GM21390 (cell line): Measurements from ENCODE around the gene TENM3.
A peak's percentile ranks its signal among the peaks of the same experiment; 100 is the strongest.

Experiments
- ATAC-seq: cut with Tn5 transposase; IDR thresholded peaks from one replicate; pipeline ENCODE4 v1.9.1; 2021; ENCODE audit not compliant: unreplicated experiment

The TENM3 gene

DNA sequence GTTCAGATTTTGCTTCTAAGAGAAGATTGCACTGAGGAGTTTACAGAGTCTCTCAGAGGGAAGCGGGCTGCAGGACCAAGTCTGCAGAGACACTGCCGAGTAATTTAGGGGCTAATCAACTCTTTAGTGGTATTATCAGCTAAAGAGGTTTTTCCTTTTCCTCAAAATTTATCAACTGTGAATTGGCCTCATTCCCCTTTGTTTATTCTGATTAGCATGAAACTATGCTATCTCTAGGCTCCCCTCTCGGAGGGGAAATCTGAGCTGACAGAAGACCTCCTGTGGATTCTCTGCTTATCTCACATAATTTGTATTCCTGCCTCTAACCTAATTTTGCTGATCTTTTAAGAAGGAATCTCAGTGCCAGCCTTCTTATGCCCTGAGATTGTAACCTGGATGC is 473.0 kb downstream of the TENM3 start:
- ATAC-seq = no peak

DNA sequence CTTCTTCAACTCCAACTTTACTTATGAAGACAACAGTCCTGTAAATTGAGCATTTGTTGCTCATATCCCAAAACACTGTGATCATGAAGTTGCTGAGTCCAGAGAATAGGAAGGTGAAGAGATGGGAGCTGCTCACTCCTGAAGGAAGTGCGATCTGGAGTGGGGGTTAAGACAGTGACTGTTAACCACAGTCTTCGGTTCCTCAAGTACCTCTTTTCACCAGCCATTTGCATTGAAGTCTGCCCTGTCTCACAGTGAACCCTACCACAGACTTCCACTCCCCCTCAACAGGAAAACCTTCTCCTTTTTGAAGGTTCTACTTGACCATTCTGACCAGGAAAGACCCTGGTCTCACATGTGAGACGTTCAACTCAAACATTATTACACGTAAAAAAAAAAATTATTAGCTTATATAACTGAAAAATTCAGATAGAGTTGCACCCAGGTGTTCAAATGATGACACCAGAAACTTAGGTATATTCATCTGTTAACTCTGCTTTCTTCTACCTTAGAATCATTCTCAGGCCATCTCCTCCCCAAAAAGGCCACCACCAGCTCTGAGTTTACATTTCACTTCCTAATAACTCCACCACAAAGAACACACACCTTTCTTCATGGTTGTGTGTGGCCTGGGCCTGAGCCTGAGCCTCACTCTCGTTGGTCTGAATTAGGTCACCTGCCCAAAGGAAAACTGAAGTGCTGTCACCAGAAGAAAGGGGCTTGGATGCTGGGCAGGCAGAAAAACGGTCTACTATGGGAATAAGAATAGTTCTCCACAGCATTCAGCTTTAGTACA is 474.8 kb downstream of the TENM3 start:
- ATAC-seq = peak; percentile 76

DNA sequence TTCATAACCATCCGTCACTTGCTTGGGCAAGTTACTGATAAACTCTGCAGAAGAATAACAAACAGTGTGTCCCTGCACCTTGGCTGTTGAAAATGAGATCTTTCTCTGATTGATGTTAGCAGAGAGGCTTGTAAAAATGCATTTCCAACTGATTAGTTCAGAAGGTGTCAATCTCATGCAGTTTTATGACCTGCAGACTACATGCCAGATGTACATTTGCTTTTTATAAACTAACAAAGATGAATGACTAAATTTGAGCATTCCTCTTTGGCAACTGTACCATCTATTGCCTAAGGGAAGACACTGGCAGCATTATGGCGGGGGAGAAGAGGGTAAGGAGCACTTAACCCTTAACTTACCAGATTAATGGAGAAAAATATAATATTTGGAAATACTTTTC is 481.2 kb downstream of the TENM3 start:
- no peak for ATAC-seq

DNA sequence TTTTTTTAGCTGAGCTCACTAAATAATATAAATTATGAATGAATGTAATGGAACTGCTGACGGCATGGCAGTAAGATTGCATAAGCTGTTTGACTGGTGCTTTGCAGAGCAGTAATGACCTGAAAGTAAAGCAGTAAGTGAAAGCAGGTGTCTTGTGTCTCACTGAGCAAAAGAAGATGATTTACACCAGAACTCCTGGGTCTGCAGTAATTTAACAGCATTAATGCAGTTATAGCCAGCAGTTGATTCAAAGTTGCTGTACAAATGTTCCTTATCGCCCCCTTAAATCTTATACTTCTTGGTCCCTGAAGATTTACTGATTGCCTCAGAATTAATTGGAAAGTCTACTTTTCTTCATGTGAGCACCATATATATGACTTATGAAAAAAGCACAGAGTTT is 486.3 kb downstream of the TENM3 start:
- ATAC-seq = no peak

DNA sequence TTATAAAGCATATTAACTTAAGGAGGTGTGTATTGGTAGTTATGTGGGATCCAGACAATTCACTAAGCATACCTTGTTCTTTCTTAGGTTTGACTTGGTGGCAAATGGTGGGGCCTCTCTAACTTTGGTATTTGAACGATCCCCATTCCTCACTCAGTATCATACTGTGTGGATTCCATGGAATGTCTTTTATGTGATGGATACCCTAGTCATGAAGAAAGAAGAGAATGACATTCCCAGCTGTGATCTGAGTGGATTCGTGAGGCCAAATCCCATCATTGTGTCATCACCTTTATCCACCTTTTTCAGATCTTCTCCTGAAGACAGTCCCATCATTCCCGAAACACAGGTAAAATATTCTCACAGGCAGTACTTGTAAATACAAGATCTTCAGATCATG is 487.6 kb downstream of the TENM3 start:
- no peak for ATAC-seq

DNA sequence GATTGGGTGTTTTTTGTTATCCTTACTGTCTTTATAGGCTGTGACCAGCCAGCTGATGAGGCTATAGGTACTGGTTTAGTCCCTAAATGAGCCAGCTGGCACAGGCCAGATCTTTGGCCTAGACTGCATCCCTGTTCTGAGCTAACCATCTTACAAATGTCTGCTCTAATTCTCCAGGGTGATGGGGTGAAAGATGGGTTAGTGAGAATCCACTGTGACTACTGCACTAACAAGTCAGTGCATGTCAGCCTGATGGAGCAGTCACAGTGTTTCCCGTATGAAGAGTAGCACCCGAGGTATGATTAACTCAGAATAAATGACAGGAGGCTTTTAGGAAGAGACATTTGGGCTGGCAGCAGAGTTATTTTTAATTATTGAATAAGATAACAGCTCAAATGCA is 493.0 kb downstream of the TENM3 start:
- ATAC-seq = no peak

DNA sequence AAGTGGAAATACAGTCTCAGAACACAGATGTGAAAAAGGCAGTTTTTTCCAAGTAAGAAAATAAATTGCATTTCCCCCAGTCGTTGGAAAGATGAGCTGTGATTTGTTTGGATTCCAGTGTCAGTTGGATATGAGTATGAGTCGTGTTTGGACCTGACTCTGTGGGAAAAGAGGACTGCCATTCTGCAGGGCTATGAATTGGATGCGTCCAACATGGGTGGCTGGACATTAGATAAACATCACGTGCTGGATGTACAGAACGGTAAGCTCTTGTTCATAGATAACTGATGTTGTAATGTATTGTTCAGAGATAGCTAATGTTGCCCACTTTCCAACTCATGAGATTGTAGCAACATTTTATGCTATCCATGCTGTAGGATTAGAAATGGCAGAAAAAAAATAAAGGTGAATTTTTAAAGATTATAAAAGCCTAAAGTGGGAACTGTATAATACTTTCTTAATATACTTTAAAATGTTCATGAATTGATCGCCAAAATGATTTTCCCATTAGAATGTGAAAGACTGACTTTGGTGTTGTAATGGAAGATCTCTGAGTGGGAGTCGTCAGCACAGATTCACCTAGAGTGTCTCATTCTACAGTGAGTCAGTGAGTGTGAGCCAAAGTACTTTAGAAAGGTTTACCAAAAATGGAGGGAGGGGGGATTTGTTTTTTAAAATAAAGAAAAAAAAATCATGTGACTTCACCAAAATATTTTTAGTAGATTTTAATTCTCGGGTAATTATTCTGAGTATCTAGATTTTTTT is 495.3 kb downstream of the TENM3 start:
- no peak for ATAC-seq

DNA sequence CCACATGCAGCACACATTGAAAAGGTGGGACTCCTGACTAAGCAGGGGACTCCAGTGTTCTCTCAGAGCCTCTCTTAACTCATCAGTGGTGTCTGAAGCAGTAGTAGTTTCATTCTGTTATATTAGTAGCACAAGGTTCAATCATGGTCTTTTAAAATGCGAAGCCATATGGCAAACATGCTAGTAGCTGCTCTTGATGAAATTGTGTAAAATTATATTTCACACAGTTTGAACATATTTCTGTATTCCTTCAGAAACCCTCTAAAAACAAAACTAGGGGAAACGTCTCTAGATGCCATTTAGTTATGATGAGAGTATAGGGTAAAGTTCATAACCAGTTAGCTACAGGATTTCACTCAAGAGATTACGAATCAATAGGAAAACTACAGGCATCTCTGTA is 497.1 kb downstream of the TENM3 start:
- no peak for ATAC-seq

DNA sequence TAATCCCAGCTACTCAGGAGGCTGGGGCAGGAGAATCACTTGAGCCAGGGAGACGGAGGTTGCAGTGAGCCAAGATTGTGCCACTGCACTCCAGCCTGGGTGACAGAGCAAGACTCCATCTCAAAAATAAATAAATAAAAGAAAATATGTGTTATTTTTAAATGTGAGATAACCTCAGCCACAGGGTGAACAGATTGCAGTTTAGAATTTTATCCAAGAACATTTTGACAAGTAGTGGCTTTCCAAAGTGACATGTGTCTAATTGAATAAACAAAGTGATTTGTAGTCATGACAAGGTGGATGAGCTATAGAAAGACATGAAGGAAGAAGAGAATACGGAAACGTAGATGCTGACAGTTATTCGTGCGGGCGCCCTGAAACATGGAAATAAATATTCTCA is 497.9 kb downstream of the TENM3 start:
- no peak for ATAC-seq

DNA sequence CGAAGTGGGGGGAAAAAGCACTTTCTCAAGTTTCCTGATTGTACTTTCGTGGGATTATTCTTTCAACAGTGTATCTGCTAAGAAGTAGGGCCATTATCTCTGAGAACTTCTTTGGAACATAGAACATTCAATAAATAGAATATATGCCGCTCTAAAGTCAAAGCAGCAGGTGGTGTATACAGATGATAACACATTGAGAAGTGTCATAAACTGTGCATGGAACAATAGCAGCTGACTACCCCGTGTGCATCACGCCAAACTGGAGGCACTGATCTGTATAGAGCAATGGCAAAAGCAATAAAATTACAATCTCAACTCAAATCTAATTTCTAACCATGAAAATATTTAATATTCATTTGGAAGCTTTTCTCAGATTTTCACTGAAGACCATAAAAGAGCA is 498.7 kb downstream of the TENM3 start:
- no peak for ATAC-seq

DNA sequence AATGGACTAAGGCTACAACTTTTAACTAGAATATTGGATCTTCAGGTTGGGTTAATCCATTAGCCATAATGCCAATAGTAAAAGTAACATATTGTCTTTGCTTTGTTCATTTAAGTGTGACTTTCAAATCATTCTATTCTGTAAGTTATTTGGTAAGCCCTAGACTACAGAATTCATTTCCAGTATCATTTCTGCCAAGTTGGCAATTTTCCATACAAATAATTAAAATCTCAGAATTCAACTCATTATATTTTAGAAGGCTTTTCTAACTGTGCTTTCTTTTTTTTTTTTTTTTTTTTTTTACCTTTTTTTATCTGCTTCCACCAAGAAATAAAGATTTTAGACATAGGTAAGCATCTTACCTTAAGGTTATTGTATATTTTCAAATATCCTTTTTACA is 500.6 kb downstream of the TENM3 start:
- ATAC-seq = no peak

DNA sequence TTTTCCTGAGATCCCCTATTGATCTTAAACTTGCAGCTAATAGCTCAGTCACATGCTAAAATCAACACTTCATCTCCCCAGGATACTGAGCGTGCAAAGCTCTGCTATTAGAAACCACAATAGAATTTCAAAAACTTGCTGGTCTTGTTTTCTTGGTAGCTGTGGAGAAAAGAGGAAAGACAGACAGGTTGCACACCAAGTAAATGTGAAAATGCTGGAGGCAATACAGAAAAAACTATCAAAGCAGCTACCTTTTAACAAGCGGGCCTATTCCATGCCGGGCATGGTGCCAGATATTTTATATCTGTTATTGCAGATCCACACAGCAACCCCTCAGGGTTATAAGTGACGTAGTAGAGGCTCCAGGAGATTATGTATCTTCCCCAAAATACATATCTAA is 502.0 kb downstream of the TENM3 start:
- ATAC-seq = no peak

DNA sequence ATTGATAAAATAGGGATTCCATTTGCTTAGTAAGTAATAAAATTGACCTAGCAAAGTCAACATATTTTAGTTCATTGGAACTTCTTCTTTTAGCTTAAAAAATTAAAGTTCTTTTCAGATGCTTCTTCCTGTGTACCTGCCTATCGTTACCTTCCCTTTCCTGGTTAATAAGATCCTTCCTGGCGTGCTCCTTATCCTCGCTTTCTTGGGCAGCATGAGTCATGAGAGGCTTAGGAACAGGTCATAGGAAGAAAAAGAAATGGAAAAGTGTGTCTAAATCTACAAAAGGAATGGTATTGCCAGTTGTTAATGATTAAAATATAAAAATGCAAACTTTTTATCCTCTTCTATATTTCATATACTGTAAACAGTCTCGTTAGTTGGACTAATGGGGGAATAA is 503.7 kb downstream of the TENM3 start:
- no peak for ATAC-seq

DNA sequence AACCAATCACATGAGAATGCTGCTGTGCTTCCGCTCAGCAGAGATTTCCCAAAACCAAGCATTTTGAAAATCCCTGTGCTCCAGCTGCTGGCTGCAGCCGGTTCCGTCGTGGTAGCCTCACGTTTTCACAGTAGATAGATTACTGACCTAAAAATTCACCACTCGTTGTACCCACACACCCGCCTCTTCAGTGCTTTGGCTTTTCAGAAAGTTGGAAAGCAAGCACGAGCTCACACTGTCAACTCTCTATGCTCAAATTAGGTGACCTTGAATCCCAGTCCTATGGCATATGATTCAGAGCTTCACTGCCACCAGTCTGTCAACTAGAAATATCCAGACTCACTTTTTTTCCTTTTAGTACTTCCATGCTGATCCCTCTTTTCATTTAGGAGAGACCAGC is 505.1 kb downstream of the TENM3 start:
- no peak for ATAC-seq

DNA sequence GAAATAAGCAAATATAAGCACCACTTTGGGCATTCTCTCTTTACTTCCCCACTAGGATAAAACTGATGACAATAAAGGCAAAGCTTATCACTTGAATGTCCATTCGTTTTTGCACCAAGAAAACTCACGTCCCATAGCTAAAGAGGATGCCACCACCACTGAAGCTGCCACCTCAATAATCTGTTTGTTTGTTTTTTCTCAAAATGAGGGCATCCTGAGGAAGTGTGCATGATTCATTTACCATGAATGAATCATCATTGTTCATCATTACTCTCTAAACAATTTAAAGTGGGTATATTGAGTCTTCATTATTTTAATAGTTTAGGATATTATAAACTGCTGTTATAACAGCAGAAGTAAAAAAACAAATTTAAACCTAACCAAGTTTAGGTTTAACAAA is 505.7 kb downstream of the TENM3 start:
- no peak for ATAC-seq

DNA sequence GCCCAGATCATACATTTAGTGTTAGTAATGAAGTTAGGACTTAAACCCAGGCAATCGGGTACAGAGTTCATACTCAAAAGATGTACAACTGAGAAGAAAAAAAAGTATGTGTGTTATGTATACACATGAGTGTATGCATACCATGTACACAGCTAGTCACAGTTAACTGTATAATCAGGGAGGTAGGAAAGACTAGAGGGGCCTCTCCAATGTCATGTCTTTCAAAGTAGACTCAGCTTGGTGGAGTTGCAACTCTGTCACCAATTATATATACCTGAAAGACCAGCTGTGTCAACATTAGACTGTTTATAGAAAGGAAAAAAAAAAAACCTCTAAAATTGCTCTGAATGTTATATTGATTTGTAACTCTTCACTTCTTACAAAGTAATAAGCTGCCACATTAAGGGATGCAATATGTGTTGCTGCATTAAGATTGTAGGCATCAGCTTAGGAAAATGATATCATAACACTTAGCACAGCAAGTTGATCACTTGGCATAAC is 506.5 kb downstream of the TENM3 start:
- no peak for ATAC-seq

DNA sequence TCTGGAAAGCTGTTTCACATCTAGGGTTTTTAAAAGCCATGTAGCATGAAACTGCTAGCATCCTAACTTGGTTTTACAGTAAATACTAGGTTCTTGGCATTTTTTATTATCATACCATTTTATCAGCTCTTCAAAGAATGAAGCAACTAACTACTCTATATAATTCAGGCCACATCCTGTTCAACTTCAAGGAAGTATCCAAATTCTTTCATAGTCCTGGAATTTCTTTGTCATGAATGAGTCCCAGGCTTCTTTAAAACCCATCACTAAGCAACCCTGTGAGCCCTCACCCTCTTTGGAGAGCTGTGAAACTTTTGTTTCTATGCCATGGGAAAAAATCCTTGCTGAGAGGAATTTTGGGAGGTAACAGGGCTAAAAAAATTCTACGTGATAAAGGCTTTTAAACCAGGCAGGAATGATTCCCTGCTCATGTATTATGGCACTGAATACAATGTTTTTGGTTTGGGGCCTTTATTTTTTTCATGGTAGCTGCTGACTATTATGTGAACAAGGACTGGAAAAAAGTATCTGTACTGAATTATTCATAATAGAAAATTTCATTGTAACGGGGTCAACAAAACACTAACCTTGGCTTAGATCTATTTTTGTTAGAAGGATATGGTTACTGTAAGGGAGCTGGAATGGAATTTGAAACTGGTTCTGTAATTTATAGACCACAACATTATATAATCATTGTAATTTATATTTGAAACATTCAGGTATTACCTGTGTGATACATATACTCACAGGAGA is 509.1 kb downstream of the TENM3 start:
- ATAC-seq = no peak

DNA sequence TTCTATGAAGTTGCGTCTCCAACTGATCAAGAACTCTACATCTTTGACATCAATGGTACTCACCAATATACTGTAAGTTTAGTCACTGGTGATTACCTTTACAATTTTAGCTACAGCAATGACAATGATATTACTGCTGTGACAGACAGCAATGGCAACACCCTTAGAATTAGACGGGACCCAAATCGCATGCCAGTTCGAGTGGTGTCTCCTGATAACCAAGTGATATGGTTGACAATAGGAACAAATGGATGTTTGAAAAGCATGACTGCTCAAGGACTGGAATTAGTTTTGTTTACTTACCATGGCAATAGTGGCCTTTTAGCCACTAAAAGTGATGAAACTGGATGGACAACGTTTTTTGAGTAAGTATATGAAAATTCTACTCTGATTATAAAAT is 511.7 kb downstream of the TENM3 start:
- ATAC-seq = no peak

DNA sequence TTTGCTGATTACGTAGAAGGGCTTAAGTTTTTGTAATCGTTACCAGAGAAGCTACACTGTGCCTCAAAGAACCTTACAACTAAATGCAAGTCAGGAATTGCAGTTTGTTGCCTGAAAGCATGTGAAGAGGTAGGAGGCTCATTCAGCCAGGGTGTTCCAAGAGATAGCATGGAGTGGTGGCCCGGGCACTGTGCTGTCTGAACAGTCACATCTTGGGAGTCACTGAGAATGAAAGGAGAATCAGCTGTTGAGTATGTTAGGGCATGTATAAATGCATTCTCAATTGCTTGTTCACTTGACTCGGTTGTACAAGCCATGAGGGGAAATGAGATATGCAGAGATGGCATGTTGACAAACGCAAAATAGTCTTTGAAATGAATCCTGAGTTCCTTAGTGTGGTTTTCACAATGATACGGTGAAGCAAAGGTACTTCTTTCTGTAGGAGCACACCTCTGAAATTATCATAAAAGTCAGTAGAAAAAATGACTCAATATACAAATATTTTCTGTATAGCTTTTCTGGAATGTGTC is 513.0 kb downstream of the TENM3 start:
- no peak for ATAC-seq

DNA sequence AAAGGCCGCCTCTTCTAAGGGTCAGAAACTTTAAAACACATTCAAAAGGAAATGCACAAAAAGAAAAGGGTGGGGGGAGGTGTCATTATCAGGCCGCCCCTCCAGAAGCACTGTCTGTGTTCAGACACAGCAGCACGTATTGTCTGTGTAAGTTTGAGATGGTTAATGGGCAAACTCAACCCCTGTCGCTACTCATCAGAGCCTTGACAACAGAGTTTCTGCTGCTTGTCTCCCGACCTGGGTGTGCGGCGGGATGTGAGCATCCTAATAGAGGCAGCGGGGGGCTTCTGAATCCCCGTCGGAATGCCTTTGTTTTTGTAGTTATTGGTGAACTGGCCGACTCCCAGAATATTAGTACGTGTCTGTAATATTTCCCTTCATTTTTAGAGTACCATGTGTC is 515.1 kb downstream of the TENM3 start:
- ATAC-seq = no peak

DNA sequence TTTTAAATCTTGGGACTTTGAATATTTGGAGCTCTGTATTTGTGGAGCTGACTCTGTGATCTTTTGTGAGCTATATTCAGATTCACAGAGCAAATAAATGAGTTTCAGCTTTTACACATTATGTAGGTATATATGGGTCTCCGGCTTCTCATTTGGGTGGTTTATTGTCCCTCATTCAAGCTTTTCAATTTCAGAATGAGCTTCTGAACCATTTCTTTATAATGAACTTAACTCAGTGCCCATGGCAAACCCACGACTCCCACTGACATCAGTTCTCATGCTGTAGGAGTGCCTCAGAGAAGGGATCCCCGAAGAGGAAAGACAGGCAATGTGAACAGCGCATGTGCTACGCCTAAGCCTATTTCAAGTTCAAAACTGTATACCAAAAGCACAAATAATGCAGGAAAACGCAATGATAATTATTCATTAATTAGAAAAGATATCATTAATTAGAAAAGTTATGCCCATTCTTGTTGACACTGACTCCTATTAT is 517.4 kb downstream of the TENM3 start:
- ATAC-seq = no peak
